IgD-negative memory B cell (primary cell): ENCODE data around the gene HS3ST6. TPM values are rescaled to one million over a fixed set of nuclear protein-coding genes. Genes with fewer than 3 reads are reported as not detected.
"Not testable (repeated sequence)": the region's sequence is repeated elsewhere in the genome, so short reads cannot be mapped to it uniquely, and the experiment has no call there.

Source experiments
- H3K27ac Mint-ChIP-seq, 3 donors: one replicate each; pipeline ENCODE4 v1.8.0; 2020 to 2022; ENCODE audit warnings: mild to moderate bottlenecking in 3 of 3, mixed read lengths in 3 of 3, moderate library complexity in 1 of 3
- H3K27me3 Mint-ChIP-seq: one replicate; pipeline ENCODE4 v1.8.0; 2021; ENCODE audit warnings: mixed read lengths
- H3K36me3 Mint-ChIP-seq: one replicate; pipeline ENCODE4 v1.8.0; 2020; ENCODE audit warnings: mild to moderate bottlenecking, mixed read lengths
- H3K4me1 Mint-ChIP-seq, 3 donors: one replicate each; pipeline ENCODE4 v1.8.0; 2020 to 2022; ENCODE audit warnings: mixed read lengths in 3 of 3, mild to moderate bottlenecking in 1 of 3
- H3K4me3 Mint-ChIP-seq, 4 donors: one replicate each; pipeline ENCODE4 v1.8.0; 2020 to 2022; ENCODE audit warnings: mild to moderate bottlenecking in 4 of 4, mixed read lengths in 4 of 4, moderate library complexity in 3 of 4
- H3K9me3 Mint-ChIP-seq, 3 donors: one replicate each; pipeline ENCODE4 v1.8.0; 2020 to 2021; ENCODE audit warnings: mixed read lengths in 3 of 3, mild to moderate bottlenecking in 1 of 3
- polyA plus RNA-seq: library from polyadenylated mRNA; unstranded; fragments of 300-500 nt; fragmentation: Illumina TruSeq; gene quantifications from one replicate; pipeline ENCODE4 v1.2.3, GENCODE V29; 2021

HS3ST6 gene
- polyA plus RNA-seq, 1 donor from 2014 or later = not detected

DNA sequence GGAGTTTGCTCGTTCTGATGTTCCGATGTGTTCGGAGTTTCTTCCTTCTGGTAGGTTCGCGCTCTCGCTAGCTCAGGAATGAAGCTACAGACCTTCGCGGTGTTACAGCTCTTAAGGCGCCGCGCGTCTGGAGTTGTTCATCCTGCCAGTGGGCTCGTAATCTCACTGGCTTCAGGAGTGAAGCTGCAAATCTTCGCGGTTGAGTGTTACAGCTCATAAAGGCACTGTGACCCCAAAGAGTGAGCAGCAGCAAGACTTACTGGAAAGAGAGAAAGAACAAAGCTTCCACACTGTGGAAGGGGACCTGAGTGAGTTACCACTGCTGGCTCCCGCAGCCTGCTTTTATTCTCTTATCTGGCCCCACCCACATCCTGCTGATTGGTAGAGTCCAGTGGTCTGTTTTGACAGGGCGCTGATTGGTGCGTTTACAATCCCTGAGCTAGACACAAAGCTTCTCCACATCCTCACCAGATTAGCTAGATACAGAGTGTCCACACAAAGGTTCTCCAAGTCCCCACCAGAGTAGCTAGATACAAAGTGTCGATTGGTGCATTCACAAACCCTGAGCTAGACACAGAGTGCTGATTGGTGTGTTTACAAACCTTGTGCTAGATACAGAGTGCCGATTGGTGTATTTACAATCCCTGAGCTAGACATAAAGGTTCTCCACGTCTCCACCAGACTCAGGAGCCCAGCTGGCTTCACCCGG, 39.4 kb upstream of the HS3ST6 start:
- H3K27me3 Mint-ChIP-seq, H3K4me3 Mint-ChIP-seq, H3K9me3 Mint-ChIP-seq, H3K36me3 Mint-ChIP-seq: not testable (repeated sequence)
- peak overlapping the region in 1 of 3 donors; percentile 65 for H3K27ac Mint-ChIP-seq
- H3K4me1 Mint-ChIP-seq = peaks cover 13 to 15% (median 14%) of the 10 kb centered on the region in 3 donors

DNA sequence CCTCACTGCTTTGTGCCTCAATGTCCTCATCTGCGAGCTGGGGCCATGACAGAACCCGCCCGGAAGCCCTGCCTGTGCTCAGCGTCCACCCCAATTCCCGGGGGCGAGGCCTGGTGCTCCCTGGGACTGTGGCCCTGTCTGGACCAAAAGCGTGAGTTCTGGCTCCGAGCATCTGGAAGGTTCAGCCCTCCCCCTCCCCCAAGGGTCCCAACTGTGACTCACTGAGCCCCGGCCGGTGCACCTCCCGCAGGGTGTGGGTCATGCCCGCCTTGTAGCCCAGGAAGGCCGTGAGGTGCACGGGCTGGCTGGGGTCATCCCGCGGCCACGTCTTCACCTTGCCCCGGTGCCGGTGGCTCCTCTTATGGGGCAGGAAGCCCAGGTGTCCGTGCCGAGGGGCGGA, 35.5 kb upstream of the HS3ST6 start:
- H3K27ac Mint-ChIP-seq = no peak overlapping the region
- no peak overlapping the region for H3K4me3 Mint-ChIP-seq
- H3K9me3 Mint-ChIP-seq = no peaks in the 10 kb centered on the region
- no peaks in the 10 kb centered on the region for H3K4me1 Mint-ChIP-seq
- peaks cover 2% of the 10 kb centered on the region for H3K27me3 Mint-ChIP-seq
- H3K36me3 Mint-ChIP-seq = no peaks in the 10 kb centered on the region

DNA sequence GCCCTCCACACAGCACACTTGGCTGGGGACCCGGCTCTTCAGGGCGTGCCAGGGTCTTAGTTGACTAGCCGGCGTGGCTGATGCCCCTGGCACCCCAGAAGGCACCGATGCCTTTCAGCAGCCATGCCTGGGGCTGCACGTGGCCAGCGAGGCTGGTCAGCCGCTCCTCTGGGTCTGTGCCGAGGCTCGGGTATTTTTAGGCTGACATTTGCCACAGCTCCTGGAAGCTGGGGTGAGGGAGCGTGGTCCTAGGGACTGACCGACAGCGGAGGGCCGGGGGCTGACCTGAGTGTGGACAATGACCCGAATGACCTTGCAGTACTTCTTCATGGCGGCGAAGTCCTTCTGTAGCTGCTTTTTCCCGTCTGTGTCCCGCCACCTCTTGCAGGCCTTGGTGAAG, 32.3 kb upstream of the HS3ST6 start:
- no peaks in the 10 kb centered on the region for H3K36me3 Mint-ChIP-seq
- H3K4me1 Mint-ChIP-seq = no peaks in the 10 kb centered on the region
- peaks cover 2% of the 10 kb centered on the region for H3K27me3 Mint-ChIP-seq
- H3K4me3 Mint-ChIP-seq = no peak overlapping the region
- no peaks in the 10 kb centered on the region for H3K9me3 Mint-ChIP-seq
- no peak overlapping the region for H3K27ac Mint-ChIP-seq

DNA sequence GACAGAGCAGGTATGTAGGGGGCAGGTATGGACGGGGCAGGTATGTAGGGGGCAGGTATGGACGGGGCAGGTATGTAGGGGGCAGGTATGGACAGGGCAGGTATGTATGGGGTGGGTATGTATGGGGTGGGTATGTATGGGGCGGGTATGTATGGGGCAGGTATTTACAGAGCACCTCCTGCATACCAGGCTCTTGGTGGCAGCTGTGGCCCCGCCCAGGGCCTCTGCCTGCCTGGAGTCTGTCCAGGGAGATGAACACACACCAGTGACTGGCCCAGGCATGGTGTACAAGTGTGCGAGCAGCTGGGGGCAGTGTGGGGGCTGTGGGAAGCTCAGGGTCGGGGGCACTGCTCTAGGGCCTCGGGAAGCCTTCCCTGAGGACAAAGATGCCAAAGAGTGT, 31.8 kb upstream of the HS3ST6 start:
- Mint-ChIP-seq H3K9me3 (no peaks in the 10 kb centered on the region), H3K27me3 (peaks cover 2% of the 10 kb centered on the region), H3K4me3 (no peak overlapping the region), H3K4me1 (no peaks in the 10 kb centered on the region), H3K27ac (no peak overlapping the region), H3K36me3 (no peaks in the 10 kb centered on the region)

DNA sequence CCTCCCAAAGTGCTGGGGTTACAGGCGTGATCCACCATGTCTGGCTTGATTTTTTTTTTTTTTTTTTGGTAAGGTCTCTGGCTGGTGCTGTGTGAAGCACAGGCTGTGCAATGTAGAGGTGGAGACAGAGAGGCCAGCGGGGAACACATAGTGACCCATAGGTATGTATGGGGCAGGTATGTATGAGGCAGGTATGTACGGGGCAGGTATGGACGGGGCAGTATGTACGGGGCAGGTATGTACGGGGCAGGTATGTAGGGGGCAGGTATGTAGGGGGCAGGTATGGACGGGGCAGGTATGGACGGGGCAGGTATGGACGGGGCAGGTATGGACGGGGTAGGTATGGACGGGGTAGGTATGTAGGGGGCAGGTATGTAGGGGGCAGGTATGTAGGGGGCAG, 31.3 kb upstream of the HS3ST6 start:
- H3K27ac Mint-ChIP-seq = no peak overlapping the region

DNA sequence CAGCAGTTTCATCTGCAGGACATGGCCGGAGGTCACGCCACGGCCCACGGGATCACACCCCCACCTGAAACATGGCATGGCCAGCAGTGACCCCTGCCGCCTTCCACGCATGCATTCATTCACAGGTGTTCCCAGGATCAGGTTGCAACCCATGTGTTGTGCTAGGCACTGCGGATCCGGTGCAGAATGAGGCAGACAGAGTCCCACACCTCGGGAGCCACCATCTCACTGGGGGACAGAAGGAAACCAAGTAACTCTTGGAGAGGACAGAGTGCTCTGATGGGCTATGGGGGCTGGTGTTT, 29.1 kb upstream of the HS3ST6 start:
- Mint-ChIP-seq H3K27ac (no peak overlapping the region), H3K4me1 (peaks cover 0 to 7% (median 1%) of the 10 kb centered on the region in 3 donors), H3K27me3 (peaks cover 2% of the 10 kb centered on the region), H3K4me3 (no peak overlapping the region), H3K9me3 (no peaks in the 10 kb centered on the region), H3K36me3 (no peaks in the 10 kb centered on the region)

More for the DNA sequence above, 31.3 kb upstream of the HS3ST6 start:
- Mint-ChIP-seq H3K4me3 (no peak overlapping the region), H3K36me3 (no peaks in the 10 kb centered on the region), H3K4me1 (no peaks in the 10 kb centered on the region), H3K27me3 (peaks cover 2% of the 10 kb centered on the region), H3K9me3 (no peaks in the 10 kb centered on the region)

DNA sequence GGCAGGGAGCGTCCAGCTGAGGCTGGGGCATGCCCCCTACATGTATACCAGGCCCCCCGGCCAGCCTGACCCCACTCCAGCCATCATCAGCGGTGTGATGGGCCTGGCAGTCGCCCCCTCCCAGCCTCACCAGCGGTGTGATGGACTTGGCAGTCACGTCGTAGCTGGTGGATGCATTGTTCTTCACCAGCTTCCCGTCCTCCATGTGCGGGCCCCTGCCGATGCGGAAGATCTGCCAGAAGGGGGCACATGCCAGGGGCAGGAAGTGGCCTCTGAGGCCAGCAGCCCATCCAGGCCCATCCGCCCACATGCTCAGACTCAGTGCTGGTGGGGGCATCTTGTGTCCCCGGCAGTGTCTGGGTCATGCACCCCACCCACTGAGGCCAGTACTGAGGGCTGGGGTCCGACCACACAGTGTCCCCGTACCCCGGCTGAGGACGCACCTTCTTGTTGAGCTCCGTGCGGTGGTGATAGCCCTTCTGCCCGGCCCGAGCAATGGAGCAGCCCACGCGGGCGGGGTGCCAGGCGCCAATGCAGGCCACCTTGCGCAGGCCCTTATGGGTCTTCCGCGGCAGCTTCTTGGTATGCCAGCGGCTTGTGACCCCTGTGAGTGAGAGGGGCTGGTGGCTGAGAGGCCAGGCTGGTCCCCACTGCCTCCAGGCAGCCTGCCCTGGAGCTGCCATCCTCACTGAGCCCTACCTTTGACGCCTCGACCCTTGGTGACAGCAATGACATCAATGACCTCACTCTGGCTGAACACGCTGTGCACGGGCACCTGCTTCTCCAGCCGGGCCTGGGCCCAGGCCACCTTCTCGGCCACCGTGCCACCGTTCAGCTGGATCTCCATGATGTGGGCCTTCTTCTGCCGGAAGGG, 28.5 kb upstream of the HS3ST6 start:
- H3K27ac Mint-ChIP-seq = no peak overlapping the region
- H3K9me3 Mint-ChIP-seq = no peaks in the 10 kb centered on the region
- peaks cover 2% of the 10 kb centered on the region for H3K27me3 Mint-ChIP-seq
- H3K4me3 Mint-ChIP-seq = no peak overlapping the region
- peaks cover 0 to 7% (median 5%) of the 10 kb centered on the region in 3 donors for H3K4me1 Mint-ChIP-seq
- H3K36me3 Mint-ChIP-seq = no peaks in the 10 kb centered on the region

DNA sequence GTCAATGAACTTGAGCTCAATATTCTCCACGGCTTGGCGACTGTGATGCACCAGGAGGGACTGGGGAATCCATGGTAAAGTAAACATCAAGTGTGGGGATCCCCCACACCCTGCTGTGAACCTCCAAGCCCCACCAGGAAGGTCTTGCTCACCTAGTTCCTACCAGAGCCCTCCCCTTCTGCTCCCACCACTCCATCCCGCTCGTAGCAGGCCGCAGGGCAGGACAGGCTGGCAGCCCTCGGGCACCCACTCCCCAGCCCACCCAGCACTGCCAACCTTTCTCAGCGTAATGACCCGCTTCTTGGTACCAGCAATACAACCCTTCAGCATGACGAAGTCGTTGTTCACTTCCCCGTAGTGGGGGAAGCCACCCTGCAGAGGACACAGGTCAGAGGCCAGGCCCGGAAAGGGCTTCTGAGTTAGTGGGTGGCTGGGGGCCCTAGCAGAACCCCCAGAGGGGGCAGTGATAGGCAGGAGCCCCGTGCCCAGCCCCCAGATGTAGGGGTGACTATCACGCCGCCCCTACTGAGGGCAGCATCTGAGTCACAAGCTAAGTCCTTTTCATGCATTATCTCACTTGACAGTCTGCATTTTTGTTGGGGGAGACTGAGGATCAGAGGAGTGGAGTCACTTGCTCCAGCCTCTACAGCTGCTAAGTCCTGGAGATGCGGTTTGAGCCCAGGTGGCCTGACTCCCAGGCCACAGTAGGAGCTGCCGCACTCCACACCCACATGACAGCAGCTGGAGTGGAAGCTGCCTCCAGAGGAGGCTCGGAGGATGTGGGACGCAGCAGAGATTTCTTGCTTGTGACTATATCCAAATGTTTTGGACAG, 27.6 kb upstream of the HS3ST6 start:
- Mint-ChIP-seq H3K27me3 (peaks cover 2% of the 10 kb centered on the region), H3K36me3 (no peaks in the 10 kb centered on the region), H3K9me3 (no peaks in the 10 kb centered on the region), H3K4me3 (peak overlapping the region in 1 of 4 donors; percentile 26), H3K27ac (no peak overlapping the region), H3K4me1 (peaks cover 2 to 7% (median 5%) of the 10 kb centered on the region in 3 donors)

DNA sequence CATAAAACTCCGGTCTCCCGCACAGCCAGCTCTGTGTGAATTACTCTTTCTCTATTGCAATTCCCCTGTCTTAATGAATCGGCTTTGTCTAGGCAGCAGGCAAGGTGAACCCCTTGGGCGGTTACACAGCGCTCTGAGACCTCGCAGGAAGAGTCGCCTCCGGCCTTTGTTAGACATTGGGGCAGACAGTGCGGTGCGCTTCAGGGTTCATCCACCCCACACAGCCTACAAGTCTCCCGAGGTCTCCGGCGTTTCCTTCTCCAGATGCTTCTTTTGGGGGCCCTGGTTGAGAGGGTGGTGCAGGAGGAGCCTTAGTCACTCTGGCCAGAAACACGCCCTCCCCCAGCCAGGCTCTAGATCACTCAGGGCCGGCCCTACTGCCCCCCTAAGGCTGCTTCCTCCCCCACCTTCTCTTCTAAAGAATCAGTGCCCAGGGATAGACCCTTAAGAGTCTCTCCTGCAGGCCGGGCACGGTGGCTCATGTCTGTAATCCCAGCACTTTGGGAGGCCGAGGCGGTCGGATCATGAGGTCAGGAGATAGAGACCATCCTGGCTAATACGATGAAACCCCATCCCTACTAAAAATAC, 26.5 kb upstream of the HS3ST6 start:
- peaks cover 2 to 7% (median 5%) of the 10 kb centered on the region in 3 donors for H3K4me1 Mint-ChIP-seq
- H3K4me3 Mint-ChIP-seq = peak overlapping the region; percentile 59 to 83 (median 72)
- peak overlapping the region in 1 of 3 donors; percentile 58 for H3K27ac Mint-ChIP-seq
- H3K27me3 Mint-ChIP-seq = no peaks in the 10 kb centered on the region
- H3K36me3 Mint-ChIP-seq = no peaks in the 10 kb centered on the region
- H3K9me3 Mint-ChIP-seq = no peaks in the 10 kb centered on the region

DNA sequence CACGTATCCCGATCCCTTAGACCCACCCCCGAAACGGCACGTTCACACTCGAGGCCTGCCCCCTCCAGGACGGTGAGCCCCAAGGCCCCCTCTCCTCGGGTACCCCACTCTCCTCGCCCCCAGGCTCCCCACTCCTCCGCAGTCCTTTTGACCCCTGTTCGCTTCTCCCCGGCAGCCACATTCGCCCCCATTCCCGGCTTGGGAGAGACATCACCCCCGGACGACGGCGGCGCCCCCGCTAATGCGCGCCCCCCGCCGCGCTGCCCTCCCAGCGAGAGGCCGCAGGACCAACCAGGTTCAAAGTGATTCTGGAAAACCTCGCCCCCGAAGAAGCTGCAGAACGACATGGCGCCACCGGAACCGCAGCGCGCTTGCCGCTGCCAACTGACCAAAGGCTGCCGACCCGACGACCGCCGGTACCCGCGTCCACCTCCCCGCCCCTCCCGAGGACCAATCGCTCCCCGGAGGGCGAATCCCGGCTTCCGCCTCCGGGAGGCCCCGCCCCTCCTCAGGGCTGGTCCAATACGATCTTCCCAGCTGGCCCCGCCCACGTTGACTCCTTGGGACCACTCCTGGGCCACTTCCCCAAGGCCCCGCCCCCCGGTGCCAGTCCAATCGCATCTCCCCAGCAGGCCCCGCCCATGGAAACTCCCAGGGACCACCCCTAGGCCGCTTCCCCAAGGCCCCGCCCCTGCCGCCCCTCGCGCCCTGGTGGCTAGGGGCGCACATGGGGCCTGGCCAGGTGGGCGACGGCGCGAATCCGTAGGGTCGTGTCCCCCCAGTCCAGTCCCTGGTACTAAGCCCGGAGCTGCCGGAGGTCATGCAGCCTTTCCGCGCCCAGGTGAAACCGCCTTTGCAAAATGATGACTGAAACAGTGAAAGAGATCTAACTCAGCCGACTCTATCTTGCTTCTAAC, 24.9 kb upstream of the HS3ST6 start, which contains the start of gene MSRB1:
Gene MSRB1 (minus strand): TSS at position 390 of the 917 bp plus-strand sequence. CDS start 43 bp downstream, at position 347.
- H3K27ac Mint-ChIP-seq = peak within 1 kb of the TSS in 2 of 3 donors; percentile 71 to 74
- H3K4me3 Mint-ChIP-seq = peak within 1 kb of the TSS; percentile 88 to 94 (median 93)
- no peaks in the 10 kb centered on the region for H3K9me3 Mint-ChIP-seq
- H3K4me1 Mint-ChIP-seq = peaks cover 2 to 7% (median 5%) of the 10 kb centered on the region in 3 donors
- H3K36me3 Mint-ChIP-seq = no peaks in the 10 kb centered on the region
- no peaks in the 10 kb centered on the region for H3K27me3 Mint-ChIP-seq

DNA sequence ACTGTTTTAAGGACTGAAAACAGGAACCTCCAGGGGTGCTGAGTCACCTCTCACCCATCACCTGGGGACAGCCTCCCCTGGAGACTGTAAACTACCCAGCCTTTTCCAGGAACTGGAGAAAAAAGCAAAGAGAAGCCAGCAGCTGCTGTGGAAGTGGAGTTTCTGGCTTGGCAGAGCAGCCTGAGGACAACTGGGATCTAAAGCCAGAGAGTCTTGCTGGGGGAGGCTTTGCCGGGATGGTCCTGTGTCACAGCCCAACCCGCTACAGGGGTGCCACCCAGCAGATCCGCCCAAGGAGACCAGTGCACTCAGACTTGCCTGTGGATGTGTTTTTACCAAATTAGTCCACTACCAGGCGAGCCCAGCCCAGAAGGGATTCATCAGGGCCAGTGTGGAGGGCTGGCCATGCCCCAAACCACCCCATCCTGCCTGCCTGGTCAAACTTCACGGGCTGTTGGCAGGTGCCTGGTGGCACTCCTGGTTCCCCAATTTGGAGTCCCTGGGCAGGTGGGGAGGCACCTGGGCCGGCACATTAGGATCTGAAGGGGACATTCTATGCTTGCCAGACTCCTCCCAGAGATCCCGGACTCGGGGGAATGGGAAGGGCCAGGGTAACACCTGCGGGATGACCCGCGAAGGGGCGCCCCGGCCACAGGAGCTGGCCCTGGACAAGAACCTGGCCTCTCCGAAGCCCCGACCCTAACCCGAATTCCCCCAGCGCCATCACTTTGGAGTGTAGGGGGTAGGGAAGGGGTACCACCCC, 24.0 kb upstream of the HS3ST6 start:
- no peaks in the 10 kb centered on the region for H3K27me3 Mint-ChIP-seq
- H3K27ac Mint-ChIP-seq = peak overlapping the region in 1 of 3 donors; percentile 67
- peaks cover 2 to 7% (median 5%) of the 10 kb centered on the region in 3 donors for H3K4me1 Mint-ChIP-seq

DNA sequence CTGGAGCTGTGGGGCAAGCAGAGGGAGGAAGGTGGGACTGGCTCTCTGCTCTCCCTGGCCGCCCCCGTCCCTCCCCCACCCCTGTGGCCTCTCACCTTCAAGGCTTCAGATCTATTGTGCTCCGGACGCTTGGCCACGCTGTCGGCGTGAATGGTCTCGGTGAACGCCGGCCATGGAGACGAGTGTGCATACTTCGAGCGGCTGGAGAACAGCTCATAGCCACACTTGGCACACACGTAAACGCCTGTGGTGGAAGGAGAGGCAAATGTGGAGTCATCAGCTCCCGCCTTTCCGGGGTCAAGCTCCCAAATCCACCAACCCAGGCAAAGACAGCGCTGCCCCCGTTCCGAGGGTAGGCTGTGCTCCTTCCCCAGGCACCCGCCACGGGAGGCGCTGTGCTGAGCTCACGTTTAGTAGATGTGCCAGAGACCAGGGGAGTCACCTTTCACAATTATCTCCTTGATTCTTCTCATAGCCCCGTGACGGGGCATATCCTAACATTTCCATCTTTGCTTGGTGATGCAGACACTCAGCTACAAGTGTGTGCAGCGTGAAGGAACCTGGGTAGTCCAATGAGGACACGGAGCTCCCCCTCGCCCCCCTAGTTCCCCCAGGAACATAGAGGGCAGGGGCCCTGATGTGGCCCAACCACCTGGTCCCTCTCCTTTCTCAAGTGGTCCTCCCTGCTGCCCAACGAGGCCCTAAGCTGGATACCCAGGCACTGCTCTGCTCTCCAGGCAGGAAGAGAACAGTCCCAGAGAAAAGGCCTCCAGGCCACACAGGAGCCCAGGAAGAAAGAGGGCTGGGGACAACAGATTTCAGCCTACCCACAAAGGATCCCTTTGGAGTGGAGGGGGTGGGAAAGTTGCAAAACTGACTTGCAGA, 23.2 kb upstream of the HS3ST6 start:
- Mint-ChIP-seq H3K36me3 (no peaks in the 10 kb centered on the region), H3K9me3 (peaks cover 0 to 1% (median 0%) of the 10 kb centered on the region in 3 donors), H3K4me1 (peaks cover 2 to 7% (median 5%) of the 10 kb centered on the region in 3 donors), H3K27me3 (no peaks in the 10 kb centered on the region), H3K4me3 (peak overlapping the region; percentile 88 to 94 (median 93)), H3K27ac (peak overlapping the region in 1 of 3 donors; percentile 67)

More for the DNA sequence above, 24.0 kb upstream of the HS3ST6 start:
- peaks cover 0 to under 1% (median 0%) of the 10 kb centered on the region in 3 donors for H3K9me3 Mint-ChIP-seq
- H3K4me3 Mint-ChIP-seq = peak overlapping the region; percentile 88 to 94 (median 93)
- no peaks in the 10 kb centered on the region for H3K36me3 Mint-ChIP-seq
